Spleen (tissue), 11 donors: ENCODE measurements around the gene ARHGEF39. TPM values are rescaled to one million over a fixed set of nuclear protein-coding genes. Genes with fewer than 3 reads are reported as not detected.
"Not testable (repeated sequence)": the region's sequence is repeated elsewhere in the genome, so short reads cannot be mapped to it uniquely, and the experiment has no call there.

Source experiments
- DNase-seq: peaks from one replicate; pipeline ENCODE4 v3.0.0-alpha.2; 2020
- H3K27ac ChIP-seq, 8 donors: fragments of 200-600 bp; sonication (generic) in 7 of 8; 1 replicate in 4 of 8; 2 replicates in 4 of 8; pipeline versions ENCODE4 v1.5.0 to v1.8.0; 2016 to 2021; ENCODE audit warnings: inconsistent platforms in 4 of 8, mild to moderate bottlenecking in 4 of 8, moderate library complexity in 1 of 8
- H3K27me3 ChIP-seq, 7 donors: fragments of 200-600 bp; sonication (generic) in 6 of 7; replicated peaks in 1 of 7; 1 replicate in 4 of 7; 2 replicates in 3 of 7; pipeline versions ENCODE4 v1.5.0 to v1.8.0; 2016 to 2021; ENCODE audit warnings: inconsistent platforms in 3 of 7, mild to moderate bottlenecking in 1 of 7
- H3K36me3 ChIP-seq, 6 donors: fragments of 200-600 bp; sonication (generic) in 5 of 6; 1 replicate in 4 of 6; 2 replicates in 2 of 6; pipeline versions ENCODE4 v1.5.0 to v1.8.0; 2016 to 2021; ENCODE audit warnings: inconsistent platforms in 2 of 6
- H3K4me1 ChIP-seq, 6 donors: fragments of 200-600 bp; sonication (generic) in 5 of 6; 1 replicate in 3 of 6; 2 replicates in 3 of 6; pipeline versions ENCODE4 v1.5.0 to v1.8.0; 2016 to 2021; ENCODE audit warnings: inconsistent platforms in 3 of 6
- H3K4me3 ChIP-seq, 8 donors: fragments of 200-600 bp; sonication (generic) in 7 of 8; 1 replicate in 4 of 8; 2 replicates in 4 of 8; pipeline versions ENCODE4 v1.5.0 to v1.8.0; 2016 to 2021; ENCODE audit warnings: inconsistent platforms in 4 of 8, mild to moderate bottlenecking in 4 of 8, moderate library complexity in 2 of 8
- H3K9me3 ChIP-seq, 8 donors: fragments of 200-600 bp; sonication (generic) in 7 of 8; 1 replicate in 4 of 8; 2 replicates in 4 of 8; pipeline versions ENCODE4 v1.5.0 to v1.8.0; 2016 to 2021; ENCODE audit warnings: inconsistent platforms in 4 of 8
- POLR2A ChIP-seq, 3 donors: fragments of 450-650 bp; IDR thresholded peaks; one replicate each; pipeline ENCODE4 v1.5.1; 2017; ENCODE audit warnings: antibody characterized with exemption in 3 of 3, mild to moderate bottlenecking in 1 of 3
- POLR2AphosphoS5 ChIP-seq, 3 donors: sonication (generic); formaldehyde crosslinking; IDR thresholded peaks; one replicate each; pipeline ENCODE4 v1.5.1; 2017; ENCODE audit warnings: antibody characterized with exemption in 3 of 3
- WGBS, 5 donors: extraction: QIAGEN DNeasy Blood & Tissue Kit in 3 of 5; methylation state at CpG; one replicate each; pipeline versions ENCODE4 v1.1.5 to v1.1.7; 2013 to 2018; 5-methylcytosine and 5-hydroxymethylcytosine counted together
- intact Hi-C: fragments of 100-400 bp; cut with DNase I; formaldehyde crosslinking; loops from one replicate; pipeline ENCODE4 v1.15.0; 2023; ENCODE audit warnings: low total_unique reads
- polyA plus RNA-seq, 3 donors: library from polyadenylated mRNA; stranded (reverse); fragments of 200-250 nt; gene quantifications; one replicate each; pipeline ENCODE4 v1.2.1, GENCODE V29; 2013
- total RNA-seq, 7 donors: library from RNA; depleted of rRNA in 3 of 7; stranded (reverse); fragments of >200 nt in 3 of 7; fragmentation: NEBNext Ultra II Directional in 4 of 7; extraction: Animal tissue kit (Norgen Biotek cat#: 25700) in 4 of 7; gene quantifications; one replicate each; pipeline versions ENCODE4 v1.1.0 to v1.2.1, GENCODE V29; 2016 to 2021
- TF ChIP-seq, protein P1 (sequence below), 11 experiments: fragments of 200-600 bp in 7 of 11; fragments of 450-650 bp in 4 of 11; sonication (generic) in 4 of 11; IDR thresholded peaks in 8 of 11; conservative IDR thresholded peaks in 3 of 11; 1 replicate in 7 of 11; 2 replicates in 4 of 11; pipeline versions ENCODE4 v1.4.0 to v1.8.0; 2016 to 2021; ENCODE audit warnings: antibody characterized with exemption in 11 of 11, inconsistent platforms in 4 of 11, mild to moderate bottlenecking in 1 of 11
- donor health status: healthy with polysubstance abuse.
- donor health status: DM: no; HTN: no; CAD: no; lungs with moderate emphysema.
- donor health status: DM: no; HTN: no; CAD: no.
- donor health status: Bipolar disorder and iron deficiency.
- donor health status: healthy.
- donor health status: DM: no; HTN: no; CAD: no.
- donor health status: DM: yes; HTN: yes; CAD: no.

The ARHGEF39 gene
- total and polyA plus RNA-seq, 10 donors = 0.89 to 2.9 (median 1.3) TPM

DNA sequence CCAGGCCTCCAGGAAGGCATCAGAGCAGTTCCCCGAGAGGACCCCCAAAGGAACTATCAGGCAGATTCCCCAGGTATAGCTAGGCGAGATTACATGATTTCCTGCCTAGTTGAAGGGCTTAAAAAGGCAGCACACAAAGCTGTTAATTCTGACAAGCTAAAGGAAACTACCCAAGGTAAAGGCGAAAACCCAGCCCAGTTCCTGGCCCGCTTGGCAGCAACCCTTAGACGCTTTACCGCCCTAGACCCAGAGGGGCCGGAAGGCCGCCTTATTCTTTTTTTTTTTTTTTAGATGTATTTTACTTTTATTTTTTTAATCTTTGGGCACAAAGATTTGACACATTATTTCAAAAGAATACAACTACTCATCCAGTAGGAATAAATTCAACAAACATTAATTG is 26.2 kb downstream of the ARHGEF39 start:
- intact Hi-C loops, H3K4me3 ChIP-seq, H3K9me3 ChIP-seq, DNase-seq, H3K27me3 ChIP-seq, H3K36me3 ChIP-seq: not testable (repeated sequence)
- WGBS, 5 donors = 13 to 40% (median 31%) methylated on average over 6 to 8 of the region's 8 CpGs
- TF ChIP-seq POLR2AphosphoS5 (IDR thresholded peaks at IDR 0.05) = peak in 1 of 3 donors; percentile 11
- peak overlapping the region; percentile 35 to 95 (median 74) for H3K27ac ChIP-seq
- H3K4me1 ChIP-seq = peaks cover 28 to 95% (median 73%) of the 10 kb centered on the region in 6 donors

GRCh38 chr9:35637427-35637955 is 27.5 kb downstream of the ARHGEF39 start:
- intact Hi-C loops, DNase-seq: not testable (repeated sequence)

DNA sequence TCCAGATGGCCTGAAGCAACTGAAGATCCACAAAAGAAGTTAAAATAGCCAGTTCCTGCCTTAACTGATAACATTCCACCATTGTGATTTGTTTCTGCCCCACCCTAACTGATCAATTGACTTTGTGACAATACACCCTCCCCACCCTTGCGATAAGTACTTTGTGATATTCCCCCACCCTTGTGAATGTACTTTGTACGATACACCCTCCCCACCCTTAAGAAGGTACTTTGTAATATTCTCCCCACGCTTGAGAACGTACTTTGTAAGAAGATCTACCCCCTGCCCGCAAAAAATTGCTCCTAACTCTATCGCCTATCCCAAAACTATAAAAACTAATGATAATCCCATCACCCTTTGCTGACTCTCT is 28.1 kb downstream of the ARHGEF39 start:
- WGBS, 5 donors = 81 to 100% (median 98%) methylated on average over 6 of the region's 6 CpGs
- H3K4me1 ChIP-seq = peaks cover 28 to 83% (median 70%) of the 10 kb centered on the region in 6 donors
- H3K27me3 ChIP-seq, H3K36me3 ChIP-seq, DNase-seq, H3K4me3 ChIP-seq, intact Hi-C loops, H3K9me3 ChIP-seq: not testable (repeated sequence)
- H3K27ac ChIP-seq = peak overlapping the region; percentile 30 to 95 (median 76)

More at GRCh38 chr9:35637427-35637955, 27.5 kb downstream of the ARHGEF39 start:
- Histone ChIP-seq H3K27ac (peak overlapping the region in 6 of 8 donors; percentile 35 to 95 (median 78)), H3K4me1 (peaks cover 28 to 89% (median 72%) of the 10 kb centered on the region in 6 donors)
- not testable (repeated sequence) for H3K4me3 ChIP-seq, H3K9me3 ChIP-seq, H3K36me3 ChIP-seq, H3K27me3 ChIP-seq
- WGBS, 5 donors = 88 to 94% (median 91%) methylated on average over 9 of the region's 9 CpGs

DNA sequence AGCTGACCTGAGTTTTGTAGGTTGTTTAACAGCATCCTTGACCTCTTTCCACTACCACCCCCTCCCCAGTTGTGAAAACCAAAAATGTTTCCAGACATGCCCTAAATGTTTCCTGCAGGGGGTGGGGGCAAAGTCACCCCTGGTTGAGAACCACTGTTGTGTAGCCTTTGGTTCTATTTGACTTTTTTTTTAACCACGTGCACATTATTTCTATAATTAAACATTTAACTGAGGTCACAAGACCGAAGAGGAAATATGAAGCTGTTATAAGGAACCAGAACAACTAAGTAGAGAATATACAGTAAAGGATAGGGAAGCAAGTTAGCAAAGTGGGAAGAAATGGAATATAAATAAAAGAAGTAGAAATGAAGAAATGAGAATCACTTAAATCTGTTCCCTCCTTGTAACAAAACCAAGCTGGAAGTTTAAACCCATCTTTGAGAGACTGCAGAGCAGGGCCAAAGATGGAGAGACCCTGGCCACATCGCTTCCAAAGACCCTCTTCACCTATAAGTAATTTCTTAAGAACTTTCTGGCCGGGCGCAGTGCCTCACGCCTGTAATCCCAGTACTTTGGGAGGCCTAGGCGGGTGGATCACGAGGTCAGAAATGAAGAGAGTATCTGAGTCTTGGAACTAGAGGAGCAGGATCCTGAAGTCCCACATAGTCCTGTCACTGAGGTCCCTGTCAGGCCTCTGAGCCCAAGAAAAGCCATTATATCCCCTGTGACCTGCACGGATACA is 28.7 kb downstream of the ARHGEF39 start:
- Histone ChIP-seq H3K27me3 (no peaks in the 10 kb centered on the region), H3K36me3 (peaks cover 0 to 7% (median 0%) of the 10 kb centered on the region in 6 donors), H3K4me3 (no peak overlapping the region), H3K27ac (peak overlapping the region; percentile 30 to 95 (median 76)), H3K9me3 (no peaks in the 10 kb centered on the region), H3K4me1 (peaks cover 28 to 77% (median 64%) of the 10 kb centered on the region in 6 donors)
- no peak for DNase-seq
- intact Hi-C loops = no loop called here
- TF ChIP-seq POLR2A (IDR thresholded peaks at IDR 0.05) (no peak), POLR2AphosphoS5 (IDR thresholded peaks at IDR 0.05) (peak in 1 of 3 donors; percentile 26)
- WGBS, 5 donors = 64 to 77% (median 70%) methylated on average over 9 of the region's 9 CpGs

DNA sequence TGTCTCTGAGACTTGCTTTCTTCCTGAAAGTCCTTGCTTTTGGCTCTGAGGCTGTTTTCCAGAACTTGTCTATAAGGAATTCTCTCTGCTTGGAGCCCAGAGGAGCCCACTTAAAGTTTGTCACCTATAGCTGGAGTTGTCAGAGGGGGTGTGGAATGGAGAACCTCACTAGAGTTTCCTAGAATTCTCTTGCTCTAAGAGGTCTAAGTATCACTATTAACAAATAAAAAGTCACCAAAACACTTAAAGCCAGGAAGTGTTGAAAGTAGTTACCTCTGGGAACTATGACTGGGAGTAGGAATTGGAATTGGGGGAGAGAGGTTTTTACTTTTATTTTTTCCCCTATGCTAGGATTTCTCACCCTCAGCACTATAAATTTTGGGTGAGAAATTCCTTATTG is 29.3 kb downstream of the ARHGEF39 start:
- Histone ChIP-seq H3K9me3 (no peaks in the 10 kb centered on the region), H3K27me3 (no peaks in the 10 kb centered on the region), H3K27ac (peak overlapping the region; percentile 11 to 95 (median 76)), H3K4me3 (no peak overlapping the region), H3K36me3 (peaks cover 0 to 4% (median 0%) of the 10 kb centered on the region in 6 donors), H3K4me1 (peaks cover 28 to 74% (median 60%) of the 10 kb centered on the region in 6 donors)
- TF ChIP-seq, protein P1, sequence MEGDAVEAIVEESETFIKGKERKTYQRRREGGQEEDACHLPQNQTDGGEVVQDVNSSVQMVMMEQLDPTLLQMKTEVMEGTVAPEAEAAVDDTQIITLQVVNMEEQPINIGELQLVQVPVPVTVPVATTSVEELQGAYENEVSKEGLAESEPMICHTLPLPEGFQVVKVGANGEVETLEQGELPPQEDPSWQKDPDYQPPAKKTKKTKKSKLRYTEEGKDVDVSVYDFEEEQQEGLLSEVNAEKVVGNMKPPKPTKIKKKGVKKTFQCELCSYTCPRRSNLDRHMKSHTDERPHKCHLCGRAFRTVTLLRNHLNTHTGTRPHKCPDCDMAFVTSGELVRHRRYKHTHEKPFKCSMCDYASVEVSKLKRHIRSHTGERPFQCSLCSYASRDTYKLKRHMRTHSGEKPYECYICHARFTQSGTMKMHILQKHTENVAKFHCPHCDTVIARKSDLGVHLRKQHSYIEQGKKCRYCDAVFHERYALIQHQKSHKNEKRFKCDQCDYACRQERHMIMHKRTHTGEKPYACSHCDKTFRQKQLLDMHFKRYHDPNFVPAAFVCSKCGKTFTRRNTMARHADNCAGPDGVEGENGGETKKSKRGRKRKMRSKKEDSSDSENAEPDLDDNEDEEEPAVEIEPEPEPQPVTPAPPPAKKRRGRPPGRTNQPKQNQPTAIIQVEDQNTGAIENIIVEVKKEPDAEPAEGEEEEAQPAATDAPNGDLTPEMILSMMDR (IDR thresholded peaks at IDR 0.05 in 8 of 11, conservative IDR thresholded peaks at IDR 0.05 in 3 of 11) = no peak
- TF ChIP-seq POLR2AphosphoS5 (IDR thresholded peaks at IDR 0.05) = no peak
- no peak for TF ChIP-seq POLR2A (IDR thresholded peaks at IDR 0.05)
- no peak for DNase-seq
- intact Hi-C loops = no loop called here

DNA sequence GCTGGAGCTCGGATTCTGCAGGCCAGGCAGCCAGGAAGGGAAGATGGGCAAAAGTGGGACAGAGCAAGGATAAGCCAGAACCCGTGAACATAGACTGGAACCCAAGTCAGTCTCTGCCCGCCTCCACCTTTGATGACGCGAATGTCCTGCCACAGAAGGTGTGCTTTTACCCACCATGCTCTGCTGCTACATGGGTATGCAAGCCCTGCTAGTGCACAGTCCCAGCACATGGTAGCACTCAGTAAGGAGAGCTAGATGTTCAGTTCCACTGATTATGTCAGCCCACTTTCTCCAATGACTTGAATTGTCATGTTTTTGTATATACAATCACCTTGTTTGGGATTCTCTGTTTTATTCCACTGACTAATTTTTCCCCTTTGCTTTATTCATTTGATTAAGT is 35.4 kb downstream of the ARHGEF39 start:
- Histone ChIP-seq H3K36me3 (no peaks in the 10 kb centered on the region), H3K4me1 (peaks cover 0 to 20% (median 6%) of the 10 kb centered on the region in 6 donors), H3K27me3 (no peaks in the 10 kb centered on the region), H3K4me3 (no peak overlapping the region), H3K9me3 (no peaks in the 10 kb centered on the region), H3K27ac (no peak overlapping the region)
- TF ChIP-seq, protein P1 (IDR thresholded peaks at IDR 0.05 in 8 of 11, conservative IDR thresholded peaks at IDR 0.05 in 3 of 11) = no peak
- TF ChIP-seq POLR2A (IDR thresholded peaks at IDR 0.05) (no peak), POLR2AphosphoS5 (IDR thresholded peaks at IDR 0.05) (no peak)
- DNase-seq = no peak
- 91 to 98% (median 93%) methylated on average over 5 of the region's 5 CpGs for WGBS, 5 donors
- intact Hi-C loops = no loop called here
